NCI-H187 treated with DMSO at 0.1 percent for 48 hours (cell line): Measurements from ENCODE around the gene OR1L1.

ENCODE experiments used
- DNase-seq: peaks from one replicate; lab custom pipeline; 2025; lab: John Stamatoyannopoulos, UW

The OR1L1 gene, protein sequence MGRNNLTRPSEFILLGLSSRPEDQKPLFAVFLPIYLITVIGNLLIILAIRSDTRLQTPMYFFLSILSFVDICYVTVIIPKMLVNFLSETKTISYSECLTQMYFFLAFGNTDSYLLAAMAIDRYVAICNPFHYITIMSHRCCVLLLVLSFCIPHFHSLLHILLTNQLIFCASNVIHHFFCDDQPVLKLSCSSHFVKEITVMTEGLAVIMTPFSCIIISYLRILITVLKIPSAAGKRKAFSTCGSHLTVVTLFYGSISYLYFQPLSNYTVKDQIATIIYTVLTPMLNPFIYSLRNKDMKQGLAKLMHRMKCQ

DNA sequence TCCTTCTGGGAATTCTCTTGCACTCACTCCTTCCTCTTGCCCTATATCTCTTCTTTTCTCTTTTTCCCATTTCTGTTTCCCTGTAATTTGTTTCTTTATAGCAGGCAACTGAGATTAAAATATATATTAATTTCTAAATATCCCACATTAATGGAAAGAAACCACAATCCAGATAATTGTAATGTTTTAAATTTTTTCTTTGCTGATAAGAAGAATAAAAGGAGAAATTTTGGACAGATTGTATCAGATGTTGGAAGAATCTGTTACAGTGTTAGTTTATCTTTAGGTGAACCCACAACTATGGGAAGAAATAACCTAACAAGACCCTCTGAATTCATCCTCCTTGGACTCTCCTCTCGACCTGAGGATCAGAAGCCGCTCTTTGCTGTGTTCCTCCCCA lies at the start of gene OR1L1:
TSS of gene OR1L1 (plus strand) at position 301 of the 400 bp plus-strand sequence. CDS start at position 301, 0 bp downstream.
- DNase-seq: no peak

DNA sequence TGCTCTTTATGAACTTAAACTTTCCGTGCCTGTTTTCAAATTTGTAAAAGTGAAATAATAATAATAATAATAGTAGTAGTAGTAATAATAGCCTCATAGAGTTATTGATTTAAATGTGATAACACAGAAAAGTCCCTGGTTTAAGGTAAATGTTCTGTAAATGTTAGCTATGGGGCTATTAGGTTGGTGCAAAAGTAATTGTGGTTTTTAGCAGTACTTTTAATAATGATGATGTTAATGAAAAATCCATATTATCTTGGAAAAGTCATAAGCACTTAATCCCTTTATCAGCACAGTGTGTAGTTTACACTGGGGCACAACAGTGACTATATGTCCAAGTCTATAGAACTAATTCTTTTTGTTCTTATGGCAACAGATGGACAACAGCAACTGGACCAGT lies 47.2 kb upstream of the OR1L1 start, which contains the start of gene OR1Q1:
TSS of gene OR1Q1 (plus strand) at position 377 of the 400 bp plus-strand sequence. CDS start at position 377, 0 bp downstream.
- DNase-seq: no peak

DNA sequence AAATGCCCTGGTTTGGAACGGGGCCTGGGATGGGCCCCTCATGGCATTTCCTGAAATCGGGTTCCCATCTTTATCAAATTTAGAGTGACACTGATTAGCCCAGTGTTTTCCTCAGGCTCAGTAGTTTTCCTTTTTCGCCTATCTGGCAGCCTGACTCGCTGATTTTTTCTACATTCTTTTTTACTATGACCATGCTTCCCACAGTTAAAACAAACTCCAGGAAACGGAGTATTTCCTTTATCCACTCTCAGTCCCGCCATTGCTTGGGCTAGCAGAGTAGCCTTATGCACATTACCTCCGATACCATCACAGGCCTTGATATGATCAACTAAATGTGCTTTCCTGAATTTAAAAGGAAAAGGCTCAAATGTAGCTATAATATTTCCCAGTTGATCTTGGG lies 41.5 kb upstream of the OR1L1 start:
- no peak for DNase-seq

DNA sequence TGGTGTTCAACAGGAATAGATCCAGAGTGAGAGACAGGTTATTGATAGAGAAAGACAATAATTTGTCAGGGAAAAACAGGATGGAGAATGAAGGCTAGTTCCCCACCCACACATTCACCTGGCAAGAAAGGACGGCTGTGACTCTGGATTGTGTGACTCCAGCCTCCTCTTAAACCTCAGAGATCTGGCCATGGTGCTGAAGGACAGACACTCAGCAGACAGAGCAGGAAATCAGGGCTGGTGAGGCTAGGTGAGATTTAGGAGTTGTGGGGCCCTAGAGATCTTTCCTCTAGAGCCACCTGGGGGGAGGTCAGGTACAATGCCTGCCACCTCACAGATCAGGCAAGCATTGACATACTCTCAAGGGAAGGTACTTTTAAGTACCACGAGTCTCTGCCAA lies 19.3 kb upstream of the OR1L1 start:
- DNase-seq: no peak

DNA sequence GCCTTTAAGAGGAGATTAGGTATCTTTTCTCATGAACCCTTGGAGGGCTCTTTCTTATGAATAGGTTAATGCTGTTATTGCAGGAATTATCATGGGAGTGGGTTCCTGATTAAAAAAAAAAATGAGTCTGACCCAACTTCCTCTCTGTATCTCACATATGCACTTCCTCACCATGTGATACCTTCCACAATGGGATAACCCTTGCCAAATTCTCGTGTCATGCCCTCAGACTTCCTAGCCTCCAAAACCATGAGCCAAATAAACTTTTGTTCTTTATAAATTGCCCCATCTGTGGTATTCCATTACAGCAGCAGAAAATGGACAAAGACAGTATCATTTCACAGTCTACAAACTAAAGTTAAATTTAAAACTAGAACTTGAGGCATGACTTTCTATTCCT lies 5.1 kb upstream of the OR1L1 start:
- DNase-seq: no peak

DNA sequence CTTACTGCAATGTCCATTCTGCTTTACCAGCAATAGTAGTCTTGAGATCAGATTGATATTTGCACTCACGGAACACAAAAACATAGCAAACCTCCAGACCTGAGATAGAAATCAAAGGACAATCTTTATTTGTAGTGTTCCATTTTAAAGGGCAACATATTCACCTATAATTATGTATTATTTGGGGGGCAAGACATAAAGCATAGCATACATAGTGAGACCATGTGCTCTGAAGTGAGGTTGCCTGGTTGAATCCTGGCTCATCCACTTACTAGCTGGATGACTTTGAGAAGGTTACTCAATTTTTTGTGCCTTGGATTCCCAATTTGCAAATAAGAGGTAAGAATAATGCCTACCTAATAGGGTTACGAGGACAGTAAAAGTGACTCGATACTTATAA lies 4.0 kb upstream of the OR1L1 start, which contains the start of gene OR1B1:
TSS of gene OR1B1 (minus strand) at position 101 of the 400 bp plus-strand sequence.
- no peak for DNase-seq

DNA sequence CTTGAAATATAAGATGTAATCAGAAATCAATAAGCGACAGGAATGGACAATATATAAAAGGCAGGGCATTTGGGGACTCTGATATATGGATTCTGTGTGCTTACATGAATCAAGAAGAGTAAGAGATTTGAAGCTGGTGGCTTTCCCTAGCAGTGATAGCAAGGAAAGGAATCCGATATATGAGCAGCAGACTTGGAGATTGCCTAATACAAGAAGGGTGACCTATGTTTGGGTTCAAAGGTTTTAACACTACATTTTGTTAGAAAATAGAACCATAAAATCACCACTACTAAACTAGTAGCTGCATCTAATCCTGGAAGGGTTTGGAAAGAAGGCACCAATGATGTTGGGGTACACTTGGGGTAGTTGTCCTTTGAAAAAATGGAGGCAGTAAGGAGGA lies 11.0 kb downstream of the OR1L1 start:
- no peak for DNase-seq

DNA sequence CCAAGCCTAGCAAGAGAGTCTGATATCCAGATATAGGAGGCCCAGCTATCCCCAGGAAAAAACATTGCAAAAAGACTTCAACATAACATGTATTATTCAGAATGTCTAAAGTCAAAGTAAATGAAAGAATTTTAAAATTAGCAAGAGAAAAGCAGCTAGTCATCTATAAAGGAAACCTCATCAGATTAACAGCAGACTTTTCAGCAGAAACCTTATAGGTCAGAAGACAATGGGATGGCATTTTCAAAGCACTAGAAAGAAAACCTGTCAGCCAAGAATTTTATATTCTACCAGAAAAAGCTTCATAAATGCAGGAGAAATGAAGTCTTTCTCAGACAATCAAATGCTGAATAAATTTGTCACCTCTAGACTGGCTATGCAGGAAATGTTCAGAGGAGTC lies 23.3 kb downstream of the OR1L1 start:
- DNase-seq: no peak

DNA sequence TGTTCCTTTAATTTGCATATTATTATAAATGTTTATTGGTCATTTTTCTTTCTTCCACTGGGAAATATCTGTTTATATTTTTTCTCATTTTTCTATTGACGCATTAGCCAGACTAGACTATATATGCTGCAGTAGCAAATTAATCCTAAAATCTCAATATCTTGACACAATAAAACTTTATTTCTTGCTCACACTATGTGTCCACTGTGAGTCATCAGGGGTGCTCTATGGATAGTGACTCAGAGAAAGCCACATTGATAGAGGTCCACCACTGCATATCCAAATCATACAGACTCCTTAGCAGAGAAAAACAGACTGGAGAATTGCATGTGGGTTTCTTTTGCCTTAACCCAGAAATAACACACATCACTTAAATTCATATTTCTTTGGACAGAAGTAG lies 34.2 kb downstream of the OR1L1 start:
- DNase-seq: no peak
